C4-2B (cell line): ENCODE data around the gene SPG7.
A peak's percentile ranks its signal among the peaks of the same experiment; 100 is the strongest.
"Not testable (repeated sequence)": the region's sequence is repeated elsewhere in the genome, so short reads cannot be mapped to it uniquely, and the experiment has no call there.

Experiments used
- H3K27ac ChIP-seq: fragments of 450-650 bp; 2 replicates; pipeline ENCODE4 v1.5.1; 2017
- CTCF ChIP-seq: fragments of 450-650 bp; conservative IDR thresholded peaks from 2 replicates; pipeline ENCODE4 v1.5.1; 2017; ENCODE audit warnings: mild to moderate bottlenecking
- ZFX ChIP-seq: fragments of 450-650 bp; IDR thresholded peaks from 2 replicates; pipeline ENCODE4 v1.6.1; 2017

The SPG7 gene

GRCh38 chr16:89507834-89508590, at the start of gene SPG7:
Gene SPG7, plus strand, starts transcription at chr16:89508403. Its CDS starts 15 bp downstream, at chr16:89508418.
- H3K27ac ChIP-seq: peak within 1 kb of the TSS; percentile 98
- TF ChIP-seq CTCF: no peak
- peak; percentile 90 for TF ChIP-seq ZFX

- no peak overlapping the region for H3K27ac ChIP-seq
These were observed 49.7 kb upstream of the SPG7 start for GRCh38 chr16:89458551-89458950.

DNA sequence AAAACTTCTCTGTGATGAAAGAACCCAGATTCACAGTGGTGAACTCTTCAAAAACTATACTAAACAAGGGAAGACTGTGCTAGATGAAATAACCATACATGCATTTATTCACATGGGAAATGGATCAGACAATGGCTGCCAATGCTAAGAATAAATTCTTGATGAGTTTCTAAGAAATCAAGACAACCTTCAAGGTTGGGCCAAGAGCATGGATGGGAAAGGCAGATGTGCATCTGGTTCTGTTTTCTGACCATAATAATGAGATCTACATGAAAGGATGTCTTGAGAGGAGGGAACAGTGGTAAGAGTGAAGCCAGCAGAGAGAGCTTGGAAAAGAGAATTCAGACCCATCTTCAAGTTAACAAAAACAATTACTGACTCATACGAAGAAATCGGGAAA, 49.2 kb upstream of the SPG7 start:
- TF ChIP-seq ZFX: no peak
- TF ChIP-seq CTCF: no peak
- no peak overlapping the region for H3K27ac ChIP-seq

More at GRCh38 chr16:89458551-89458950, 49.7 kb upstream of the SPG7 start:
- no peak for TF ChIP-seq ZFX
- TF ChIP-seq CTCF: no peak

GRCh38 chr16:89460556-89460955, 47.6 kb upstream of the SPG7 start:
- no peak overlapping the region for H3K27ac ChIP-seq
- TF ChIP-seq ZFX: no peak
- TF ChIP-seq CTCF: no peak

DNA sequence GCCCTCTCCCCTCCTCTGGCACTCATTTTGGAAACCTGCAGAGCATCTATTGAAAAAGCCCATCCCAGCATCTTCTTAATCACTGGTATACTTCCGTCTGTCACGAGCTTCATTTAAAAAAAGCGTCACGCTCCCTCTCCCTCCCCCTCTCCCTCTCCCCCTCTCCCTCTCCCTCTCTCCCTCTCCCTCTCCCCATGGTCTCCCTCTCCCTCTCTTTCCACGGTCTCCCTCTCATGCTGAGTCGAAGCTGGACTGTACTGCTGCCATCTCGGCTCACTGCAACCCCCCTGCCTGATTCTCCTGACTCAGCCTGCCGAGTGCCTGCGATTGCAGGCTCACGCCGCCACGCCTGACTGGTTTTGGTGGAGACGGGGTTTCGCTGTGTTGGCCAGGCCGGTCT, 46.3 kb upstream of the SPG7 start:
- not testable (repeated sequence) for H3K27ac ChIP-seq

DNA sequence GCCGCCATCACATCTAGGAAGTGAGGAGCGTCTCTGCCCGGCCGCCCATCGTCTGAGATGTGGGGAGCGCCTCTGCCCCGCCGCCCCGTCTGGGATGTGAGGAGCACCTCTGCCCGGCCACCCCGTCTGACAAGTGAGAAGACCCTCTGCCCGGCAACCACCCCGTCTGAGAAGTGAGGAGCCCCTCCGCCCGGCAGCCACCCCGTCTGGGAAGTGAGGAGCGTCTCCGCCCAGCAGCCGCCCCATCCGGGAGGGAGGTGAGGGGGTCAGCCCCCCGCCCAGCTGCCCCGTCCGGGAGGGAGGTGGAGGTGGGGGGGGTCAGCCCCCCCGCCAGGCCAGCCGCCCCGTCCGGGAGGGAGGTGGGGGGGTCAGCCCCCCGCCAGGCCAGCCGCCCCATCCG, 45.6 kb upstream of the SPG7 start:
- H3K27ac ChIP-seq: not testable (repeated sequence)

DNA sequence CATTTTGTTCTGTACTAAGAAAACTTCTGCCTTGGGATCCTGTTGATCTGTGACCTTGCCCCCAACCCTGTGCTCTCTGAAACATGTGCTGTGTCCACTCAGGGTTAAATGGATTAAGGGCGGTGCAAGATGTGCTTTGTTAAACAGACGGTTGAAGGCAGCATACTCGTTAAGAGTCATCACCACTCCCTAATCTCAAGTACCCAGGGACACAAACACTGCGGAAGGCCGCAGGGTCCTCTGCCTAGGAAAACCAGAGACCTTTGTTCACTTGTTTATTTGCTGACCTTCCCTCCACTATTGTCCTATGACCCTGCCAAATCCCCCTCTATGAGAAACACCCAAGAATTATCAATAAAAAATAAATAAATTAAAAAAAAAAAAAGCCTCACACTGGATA, 44.9 kb upstream of the SPG7 start:
- not testable (repeated sequence) for H3K27ac ChIP-seq

DNA sequence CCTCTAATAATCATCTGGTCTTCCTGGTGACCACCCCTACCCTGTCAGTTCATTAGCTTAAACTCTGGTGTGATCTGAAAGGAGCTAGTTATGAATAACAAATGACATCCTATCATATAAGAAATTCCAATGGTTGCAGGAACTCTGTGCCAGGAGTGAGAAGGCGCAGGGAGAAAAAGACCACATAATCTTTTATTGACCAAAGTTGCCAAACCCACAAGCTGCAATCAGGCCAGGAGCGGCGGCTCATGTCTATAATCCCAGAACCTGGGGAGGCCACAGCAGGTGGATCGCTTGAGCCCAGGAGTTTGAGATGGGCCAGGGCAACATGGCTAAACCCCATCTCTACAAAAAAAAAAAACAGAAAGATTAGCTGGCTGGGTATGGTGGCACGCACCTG, 41.3 kb upstream of the SPG7 start:
- no peak overlapping the region for H3K27ac ChIP-seq
- TF ChIP-seq ZFX (no peak), CTCF (no peak)

- no peak for TF ChIP-seq CTCF
- no peak for TF ChIP-seq ZFX
- H3K27ac ChIP-seq: no peak overlapping the region
These were observed 40.8 kb upstream of the SPG7 start for GRCh38 chr16:89467382-89467781.
